Measurements from ENCODE around the gene SCAI. TPM values are rescaled to one million over a fixed set of nuclear protein-coding genes. Genes with fewer than 3 reads are reported as not detected.
"Not testable (repeated sequence)": the region's sequence is repeated elsewhere in the genome, so short reads cannot be mapped to it uniquely, and the experiment has no call there.

SCAI gene
- total RNA-seq, 1 donor = 9.1 TPM

DNA sequence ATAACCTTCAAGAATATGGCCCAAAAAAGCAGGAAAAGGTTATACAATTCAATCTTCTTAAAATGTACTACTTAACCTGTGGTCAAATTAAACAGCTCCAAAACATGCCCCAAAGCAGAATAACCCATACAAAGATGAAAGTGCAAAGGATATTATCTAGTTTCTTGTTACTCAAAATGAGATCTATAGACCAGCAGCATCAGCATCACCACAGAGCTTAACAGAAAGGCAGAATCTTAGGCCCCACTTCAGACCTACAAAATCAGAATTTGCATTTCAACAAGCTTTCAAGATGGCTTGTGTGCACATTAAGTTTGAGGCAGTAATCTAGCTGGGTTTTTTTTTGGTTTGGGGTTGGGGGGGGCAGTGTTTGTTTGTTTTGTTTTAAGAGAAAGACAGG is 54.0 kb downstream of the SCAI start:
- TF ChIP-seq, protein P1, sequence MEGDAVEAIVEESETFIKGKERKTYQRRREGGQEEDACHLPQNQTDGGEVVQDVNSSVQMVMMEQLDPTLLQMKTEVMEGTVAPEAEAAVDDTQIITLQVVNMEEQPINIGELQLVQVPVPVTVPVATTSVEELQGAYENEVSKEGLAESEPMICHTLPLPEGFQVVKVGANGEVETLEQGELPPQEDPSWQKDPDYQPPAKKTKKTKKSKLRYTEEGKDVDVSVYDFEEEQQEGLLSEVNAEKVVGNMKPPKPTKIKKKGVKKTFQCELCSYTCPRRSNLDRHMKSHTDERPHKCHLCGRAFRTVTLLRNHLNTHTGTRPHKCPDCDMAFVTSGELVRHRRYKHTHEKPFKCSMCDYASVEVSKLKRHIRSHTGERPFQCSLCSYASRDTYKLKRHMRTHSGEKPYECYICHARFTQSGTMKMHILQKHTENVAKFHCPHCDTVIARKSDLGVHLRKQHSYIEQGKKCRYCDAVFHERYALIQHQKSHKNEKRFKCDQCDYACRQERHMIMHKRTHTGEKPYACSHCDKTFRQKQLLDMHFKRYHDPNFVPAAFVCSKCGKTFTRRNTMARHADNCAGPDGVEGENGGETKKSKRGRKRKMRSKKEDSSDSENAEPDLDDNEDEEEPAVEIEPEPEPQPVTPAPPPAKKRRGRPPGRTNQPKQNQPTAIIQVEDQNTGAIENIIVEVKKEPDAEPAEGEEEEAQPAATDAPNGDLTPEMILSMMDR (IDR thresholded peaks at IDR 0.05; ENCODE audit: insufficient read depth, low read depth, low read length) = no peak
- DNase-seq (ENCODE audit: low read depth) = no peak
- H3K4me3 ChIP-seq (ENCODE audit: low read depth, low read length) = no peak overlapping the region

DNA sequence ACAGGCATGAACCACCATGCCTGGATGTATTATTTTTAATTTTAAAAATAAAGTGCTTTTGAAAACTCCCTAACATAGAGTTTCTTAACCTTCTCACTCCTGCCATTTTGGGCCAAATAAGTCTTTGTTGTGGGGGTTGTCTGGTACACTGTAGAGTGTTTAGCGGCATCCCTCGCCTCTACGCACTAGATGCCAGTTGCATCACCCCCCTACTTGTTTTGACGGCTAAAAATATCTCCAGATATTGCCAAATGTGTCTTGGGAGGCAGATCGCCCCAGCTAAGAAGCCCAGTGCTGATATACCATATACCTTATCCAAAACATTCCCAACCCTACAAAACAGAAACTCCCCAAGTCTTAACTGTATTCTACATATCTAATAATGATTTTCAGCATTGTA is 54.6 kb downstream of the SCAI start:
- TF ChIP-seq, protein P1 (IDR thresholded peaks at IDR 0.05; ENCODE audit: insufficient read depth, low read depth, low read length) = no peak
- no peak overlapping the region for H3K4me3 ChIP-seq (ENCODE audit: low read depth, low read length)
- no peak for DNase-seq (ENCODE audit: low read depth)

- DNase-seq (ENCODE audit: low read depth) = no peak
- TF ChIP-seq, protein P1 (IDR thresholded peaks at IDR 0.05; ENCODE audit: insufficient read depth, low read depth, low read length) = no peak
- no peak overlapping the region for H3K4me3 ChIP-seq (ENCODE audit: low read depth, low read length)
These were observed 57.4 kb downstream of the SCAI start for GRCh38 chr9:125085703-125086477.

DNA sequence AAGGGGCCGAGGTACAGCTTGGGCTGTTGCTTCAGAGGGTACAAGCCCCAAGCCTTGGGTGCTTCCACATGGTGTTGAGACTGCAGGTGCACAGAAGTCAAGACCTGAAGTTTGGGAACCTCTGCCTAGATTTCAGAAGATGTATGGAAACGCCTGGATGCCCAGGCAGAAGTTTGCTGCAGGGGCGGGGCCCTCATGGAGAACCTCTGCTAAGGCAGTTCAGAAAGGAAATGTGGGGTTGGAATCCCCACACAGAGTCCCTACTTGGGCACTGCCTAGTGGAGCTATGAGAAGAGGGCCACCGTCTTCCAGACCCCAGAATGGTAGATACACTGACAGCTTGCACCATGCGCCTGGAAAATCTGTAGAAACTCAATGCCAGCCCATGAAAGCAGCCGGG is 61.1 kb downstream of the SCAI start:
- not testable (repeated sequence) for H3K4me3 ChIP-seq (ENCODE audit: low read depth, low read length); DNase-seq (ENCODE audit: low read depth)

DNA sequence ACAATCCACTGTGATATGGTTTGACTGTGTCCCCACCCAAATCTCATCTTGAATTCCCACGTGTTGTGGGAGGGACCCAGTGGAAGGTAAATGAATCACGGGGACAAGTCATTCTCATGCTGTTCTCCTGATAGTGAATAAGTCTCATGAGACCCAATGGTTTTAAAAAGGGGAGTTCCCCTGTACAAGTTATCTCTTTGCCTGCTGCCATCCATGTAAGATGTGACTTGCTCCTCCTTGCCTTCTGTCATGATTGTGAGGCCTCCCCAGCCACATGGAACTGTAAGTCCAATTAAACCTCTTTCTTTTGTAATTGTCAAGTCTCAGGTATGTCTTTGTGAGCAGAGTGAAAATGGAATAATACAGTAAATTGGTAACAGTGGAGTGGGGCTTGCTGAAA is 62.5 kb downstream of the SCAI start:
- H3K4me3 ChIP-seq (ENCODE audit: low read depth, low read length); DNase-seq (ENCODE audit: low read depth): not testable (repeated sequence)

- TF ChIP-seq, protein P1 (IDR thresholded peaks at IDR 0.05; ENCODE audit: insufficient read depth, low read depth, low read length) = no peak
- no peak overlapping the region for H3K4me3 ChIP-seq (ENCODE audit: low read depth, low read length)
- DNase-seq (ENCODE audit: low read depth) = no peak
These were observed 63.4 kb downstream of the SCAI start for GRCh38 chr9:125079931-125080330.

DNA sequence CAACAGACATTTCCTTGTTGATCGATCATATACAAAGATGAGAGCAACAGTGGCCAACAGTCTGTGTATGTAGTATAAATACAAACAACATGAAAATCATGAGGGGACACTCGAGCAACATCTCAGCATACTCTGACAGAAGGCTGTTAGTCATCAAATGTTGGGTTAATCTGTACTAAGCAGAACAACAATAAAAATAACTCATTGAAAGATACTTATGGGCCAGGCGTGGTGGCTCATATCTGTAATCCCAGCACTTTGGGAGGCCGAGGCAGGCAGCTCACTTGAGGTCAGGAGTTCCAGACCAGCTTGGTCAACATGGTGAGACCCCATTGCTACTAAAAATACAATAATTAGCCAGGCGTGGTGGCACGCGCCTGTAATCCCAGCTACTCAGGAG is 67.3 kb downstream of the SCAI start:
- TF ChIP-seq, protein P1 (IDR thresholded peaks at IDR 0.05; ENCODE audit: insufficient read depth, low read depth, low read length) = no peak
- no peak for DNase-seq (ENCODE audit: low read depth)
- no peak overlapping the region for H3K4me3 ChIP-seq (ENCODE audit: low read depth, low read length)

- TF ChIP-seq, protein P1 (IDR thresholded peaks at IDR 0.05; ENCODE audit: insufficient read depth, low read depth, low read length) = no peak
- no peak overlapping the region for H3K4me3 ChIP-seq (ENCODE audit: low read depth, low read length)
- DNase-seq (ENCODE audit: low read depth) = peak; percentile 12
These were observed 68.4 kb downstream of the SCAI start for GRCh38 chr9:125074976-125075375.
